ENCODE data around the gene MBNL1. TPM values are rescaled to one million over a fixed set of nuclear protein-coding genes. Genes with fewer than 3 reads are reported as not detected.

MBNL1 gene
- total RNA-seq, 2 donors from 2014 or later: 149 to 191 TPM

GRCh38 chr3:152390647-152391046, 121.9 kb downstream of the MBNL1 start:
- Histone ChIP-seq H3K9me3 (no peaks in the 10 kb centered on the region), H3K27me3 (no peaks in the 10 kb centered on the region), H3K4me1 (no peaks in the 10 kb centered on the region), H3K27ac (no peak overlapping the region), H3K4me3 (no peak overlapping the region), H3K36me3 (no peaks in the 10 kb centered on the region), H3K9ac (ENCODE audit: low read depth in 2 of 2, low read length in 2 of 2) (no peak overlapping the region)
- intact Hi-C loops (cut with DNase I): no loop called here
- no peak for TF ChIP-seq CTCF (IDR thresholded peaks at IDR 0.05)
- DNase-seq: no peak

GRCh38 chr3:152391671-152392070, 122.9 kb downstream of the MBNL1 start:
- TF ChIP-seq CTCF (IDR thresholded peaks at IDR 0.05): no peak

GRCh38 chr3:152392272-152392880, 123.6 kb downstream of the MBNL1 start:
- Histone ChIP-seq H3K36me3 (no peaks in the 10 kb centered on the region), H3K9ac (ENCODE audit: low read depth in 2 of 2, low read length in 2 of 2) (no peak overlapping the region), H3K9me3 (no peaks in the 10 kb centered on the region), H3K4me3 (no peak overlapping the region), H3K4me1 (no peaks in the 10 kb centered on the region), H3K27me3 (no peaks in the 10 kb centered on the region), H3K27ac (no peak overlapping the region)
- intact Hi-C loops (cut with DNase I): no loop called here
- DNase-seq: no peak
- TF ChIP-seq CTCF (IDR thresholded peaks at IDR 0.05): no peak

More at GRCh38 chr3:152391671-152392070, 122.9 kb downstream of the MBNL1 start:
- Histone ChIP-seq H3K4me3 (no peak overlapping the region), H3K4me1 (no peaks in the 10 kb centered on the region), H3K27ac (no peak overlapping the region), H3K36me3 (no peaks in the 10 kb centered on the region), H3K9ac (ENCODE audit: low read depth in 2 of 2, low read length in 2 of 2) (no peak overlapping the region), H3K9me3 (no peaks in the 10 kb centered on the region), H3K27me3 (no peaks in the 10 kb centered on the region)
- no peak for DNase-seq
- intact Hi-C loops (cut with DNase I): no loop called here

DNA sequence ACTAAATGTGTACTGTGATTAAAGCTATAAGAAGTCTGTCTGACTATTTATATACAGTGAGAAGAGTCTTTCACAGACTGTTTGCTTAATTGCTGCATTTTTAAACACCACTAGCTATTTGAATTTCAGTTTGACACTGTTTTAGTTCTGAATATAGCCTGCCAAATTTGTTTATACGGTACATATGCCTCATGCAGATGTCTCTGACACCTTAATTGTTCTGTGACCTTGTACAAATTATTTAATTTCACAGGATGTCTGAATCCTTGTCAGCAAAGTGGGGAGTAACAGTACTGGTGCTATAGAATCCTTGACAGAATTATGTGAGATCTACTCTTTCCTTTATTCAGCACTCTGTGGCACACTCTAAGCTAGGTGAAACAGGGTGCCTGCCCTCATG, 125.5 kb downstream of the MBNL1 start:
- no peak for DNase-seq
- Histone ChIP-seq H3K27ac (no peak overlapping the region), H3K36me3 (no peaks in the 10 kb centered on the region), H3K9ac (ENCODE audit: low read depth in 2 of 2, low read length in 2 of 2) (no peak overlapping the region), H3K27me3 (no peaks in the 10 kb centered on the region), H3K4me3 (no peak overlapping the region), H3K9me3 (no peaks in the 10 kb centered on the region), H3K4me1 (no peaks in the 10 kb centered on the region)
- intact Hi-C loops (cut with DNase I): no loop called here
- TF ChIP-seq CTCF (IDR thresholded peaks at IDR 0.05): no peak

DNA sequence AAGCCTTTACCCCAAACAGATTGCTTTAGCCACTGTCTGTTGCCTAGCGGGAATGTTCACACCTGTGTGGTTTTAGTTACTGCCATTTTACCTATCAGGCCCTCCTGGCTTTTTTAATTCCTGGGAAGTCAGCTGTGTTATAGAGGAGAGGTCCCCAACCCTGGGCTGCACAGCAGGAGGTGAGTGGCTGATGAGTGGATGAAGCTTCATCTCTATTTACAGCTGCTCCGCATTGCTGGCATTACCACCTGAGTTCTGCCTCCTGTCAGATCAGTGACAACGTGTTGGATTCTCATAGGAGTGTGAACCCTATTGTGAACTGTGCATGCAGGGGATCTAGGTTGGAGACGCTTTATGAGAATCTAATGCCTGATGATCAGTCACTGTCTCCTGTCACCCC, 127.0 kb downstream of the MBNL1 start:
- TF ChIP-seq CTCF (IDR thresholded peaks at IDR 0.05): no peak
- DNase-seq: no peak
- Histone ChIP-seq H3K4me3 (no peak overlapping the region), H3K9ac (ENCODE audit: low read depth in 2 of 2, low read length in 2 of 2) (no peak overlapping the region), H3K27me3 (no peaks in the 10 kb centered on the region), H3K36me3 (no peaks in the 10 kb centered on the region), H3K4me1 (no peaks in the 10 kb centered on the region), H3K9me3 (no peaks in the 10 kb centered on the region), H3K27ac (no peak overlapping the region)
- intact Hi-C loops (cut with DNase I): no loop called here
